ENCODE measurements around the gene TBC1D5.

DNA sequence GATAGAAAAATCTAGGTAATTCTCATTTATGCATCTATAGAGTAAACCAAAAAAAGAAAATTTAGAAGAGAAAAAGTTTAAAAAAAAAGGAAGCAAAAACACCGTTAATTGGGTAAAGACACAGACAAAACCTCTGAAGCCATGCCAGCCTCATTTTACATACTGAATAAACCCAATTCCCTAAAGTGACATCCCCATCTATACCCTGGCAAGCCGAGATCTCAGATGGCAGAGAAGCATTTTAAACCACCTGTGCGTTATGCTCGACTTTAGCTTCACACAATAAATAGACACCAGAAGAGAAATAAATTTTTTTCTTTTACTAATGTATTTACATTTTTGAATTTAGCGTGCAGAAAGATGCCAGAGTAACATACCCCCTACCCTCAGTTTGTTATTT, 475.6 kb downstream of the TBC1D5 start:
- TF ChIP-seq, protein P1, sequence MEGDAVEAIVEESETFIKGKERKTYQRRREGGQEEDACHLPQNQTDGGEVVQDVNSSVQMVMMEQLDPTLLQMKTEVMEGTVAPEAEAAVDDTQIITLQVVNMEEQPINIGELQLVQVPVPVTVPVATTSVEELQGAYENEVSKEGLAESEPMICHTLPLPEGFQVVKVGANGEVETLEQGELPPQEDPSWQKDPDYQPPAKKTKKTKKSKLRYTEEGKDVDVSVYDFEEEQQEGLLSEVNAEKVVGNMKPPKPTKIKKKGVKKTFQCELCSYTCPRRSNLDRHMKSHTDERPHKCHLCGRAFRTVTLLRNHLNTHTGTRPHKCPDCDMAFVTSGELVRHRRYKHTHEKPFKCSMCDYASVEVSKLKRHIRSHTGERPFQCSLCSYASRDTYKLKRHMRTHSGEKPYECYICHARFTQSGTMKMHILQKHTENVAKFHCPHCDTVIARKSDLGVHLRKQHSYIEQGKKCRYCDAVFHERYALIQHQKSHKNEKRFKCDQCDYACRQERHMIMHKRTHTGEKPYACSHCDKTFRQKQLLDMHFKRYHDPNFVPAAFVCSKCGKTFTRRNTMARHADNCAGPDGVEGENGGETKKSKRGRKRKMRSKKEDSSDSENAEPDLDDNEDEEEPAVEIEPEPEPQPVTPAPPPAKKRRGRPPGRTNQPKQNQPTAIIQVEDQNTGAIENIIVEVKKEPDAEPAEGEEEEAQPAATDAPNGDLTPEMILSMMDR (IDR thresholded peaks at IDR 0.05) = no peak
- no peak for TF ChIP-seq POLR2A (IDR thresholded peaks at IDR 0.05)

All from breast epithelium (tissue), 3 donors.